ENCODE results near the gene TTC3. TPM values are rescaled to one million over a fixed set of nuclear protein-coding genes. Genes with fewer than 3 reads are reported as not detected.

TTC3 gene
- total RNA-seq, 1 experiment from 2014 or later = 92.8 TPM

- Mint-ChIP-seq H3K9me3 (ENCODE audit: unreplicated experiment) (no peaks in the 10 kb centered on the region), H3K4me3 (ENCODE audit: unreplicated experiment) (no peak overlapping the region), H3K36me3 (ENCODE audit: insufficient read depth, unreplicated experiment) (no peaks in the 10 kb centered on the region), H3K27ac (ENCODE audit: unreplicated experiment) (no peak overlapping the region), H3K27me3 (ENCODE audit: insufficient read depth, unreplicated experiment) (no peaks in the 10 kb centered on the region), H3K4me1 (ENCODE audit: low read depth, unreplicated experiment) (no peaks in the 10 kb centered on the region)
- ChIA-PET CTCF (interaction anchor here (0.7 kb wide), 1 partner anchor 198 kb away, joined by 3 read pairs; no protein-coding TSS in a partner anchor), POLR2A (no interaction called here)
- H3K4me1 ChIP-seq = no peaks in the 10 kb centered on the region
- no TSS peak for BruUV-seq (replicated peaks)
- H3K36me3 ChIP-seq (ENCODE audit: control insufficient read depth, insufficient read depth, low read length) = no peaks in the 10 kb centered on the region
- no peaks in the 10 kb centered on the region for H3K9me3 ChIP-seq
- intact Hi-C loops (cut with micrococcal nuclease; ENCODE audit: unreplicated experiment) = no loop called here
- H3K27me3 ChIP-seq (replicated peaks; ENCODE audit: control insufficient read depth, insufficient read depth, low read length) = no peaks in the 10 kb centered on the region
- no peak overlapping the region for H3K4me3 ChIP-seq (ENCODE audit: low read depth, low read length)
- no peak for TF ChIP-seq CTCF (IDR thresholded peaks at IDR 0.05; ENCODE audit: insufficient read depth in 1 of 2, low read depth in 1 of 2, low read length in 1 of 2, severe bottlenecking in 1 of 2, unreplicated experiment in 1 of 2)
- DNase-seq = no peak
These were observed 44.5 kb upstream of the TTC3 start for GRCh38 chr21:37028570-37028969.

GRCh38 chr21:37030864-37031263, 42.2 kb upstream of the TTC3 start:
- Mint-ChIP-seq H3K36me3 (ENCODE audit: insufficient read depth, unreplicated experiment) (no peaks in the 10 kb centered on the region), H3K27me3 (ENCODE audit: insufficient read depth, unreplicated experiment) (no peaks in the 10 kb centered on the region), H3K27ac (ENCODE audit: unreplicated experiment) (no peak overlapping the region), H3K4me1 (ENCODE audit: low read depth, unreplicated experiment) (no peaks in the 10 kb centered on the region), H3K9me3 (ENCODE audit: unreplicated experiment) (no peaks in the 10 kb centered on the region), H3K4me3 (ENCODE audit: unreplicated experiment) (no peak overlapping the region)
- ChIA-PET CTCF (interaction anchor here (0.6 kb wide), 1 partner anchor 21 kb away, joined by 3 read pairs; no protein-coding TSS in a partner anchor), POLR2A (no interaction called here)
- Histone ChIP-seq H3K4me1 (no peaks in the 10 kb centered on the region), H3K4me3 (ENCODE audit: low read depth, low read length) (no peak overlapping the region), H3K9me3 (no peaks in the 10 kb centered on the region), H3K27me3 (replicated peaks; ENCODE audit: control insufficient read depth, insufficient read depth, low read length) (no peaks in the 10 kb centered on the region), H3K36me3 (ENCODE audit: control insufficient read depth, insufficient read depth, low read length) (no peaks in the 10 kb centered on the region)
- BruUV-seq (replicated peaks) = no TSS peak
- no peak for TF ChIP-seq CTCF (IDR thresholded peaks at IDR 0.05; ENCODE audit: insufficient read depth in 1 of 2, low read depth in 1 of 2, low read length in 1 of 2, severe bottlenecking in 1 of 2, unreplicated experiment in 1 of 2)
- no peak for DNase-seq
- intact Hi-C loops (cut with micrococcal nuclease; ENCODE audit: unreplicated experiment) = no loop called here

- H3K9me3 Mint-ChIP-seq (ENCODE audit: unreplicated experiment) = no peaks in the 10 kb centered on the region
- no peaks in the 10 kb centered on the region for H3K27me3 Mint-ChIP-seq (ENCODE audit: insufficient read depth, unreplicated experiment)
- no peaks in the 10 kb centered on the region for H3K36me3 ChIP-seq (ENCODE audit: control insufficient read depth, insufficient read depth, low read length)
- no peak overlapping the region for H3K4me3 ChIP-seq (ENCODE audit: low read depth, low read length)
- intact Hi-C loops (cut with micrococcal nuclease; ENCODE audit: unreplicated experiment) = no loop called here
- no peaks in the 10 kb centered on the region for H3K9me3 ChIP-seq
- H3K27me3 ChIP-seq (replicated peaks; ENCODE audit: control insufficient read depth, insufficient read depth, low read length) = no peaks in the 10 kb centered on the region
- no peaks in the 10 kb centered on the region for H3K4me1 ChIP-seq
- BruUV-seq (replicated peaks) = no TSS peak
- no peaks in the 10 kb centered on the region for H3K4me1 Mint-ChIP-seq (ENCODE audit: low read depth, unreplicated experiment)
- ChIA-PET POLR2A (no interaction called here), CTCF (no interaction called here)
- H3K36me3 Mint-ChIP-seq (ENCODE audit: insufficient read depth, unreplicated experiment) = no peaks in the 10 kb centered on the region
- no peak for DNase-seq
- no peak overlapping the region for H3K27ac Mint-ChIP-seq (ENCODE audit: unreplicated experiment)
- no peak for TF ChIP-seq CTCF (IDR thresholded peaks at IDR 0.05; ENCODE audit: insufficient read depth in 1 of 2, low read depth in 1 of 2, low read length in 1 of 2, severe bottlenecking in 1 of 2, unreplicated experiment in 1 of 2)
- no peak overlapping the region for H3K4me3 Mint-ChIP-seq (ENCODE audit: unreplicated experiment)
These were observed 40.8 kb upstream of the TTC3 start for GRCh38 chr21:37032293-37032692.

Data from Caco-2 (cell line).